ENCODE measurements around the gene VAPB.
A peak's percentile ranks its signal among the peaks of the same experiment; 100 is the strongest.
"Not testable (repeated sequence)": the region's sequence is repeated elsewhere in the genome, so short reads cannot be mapped to it uniquely, and the experiment has no call there.

The VAPB gene, protein sequence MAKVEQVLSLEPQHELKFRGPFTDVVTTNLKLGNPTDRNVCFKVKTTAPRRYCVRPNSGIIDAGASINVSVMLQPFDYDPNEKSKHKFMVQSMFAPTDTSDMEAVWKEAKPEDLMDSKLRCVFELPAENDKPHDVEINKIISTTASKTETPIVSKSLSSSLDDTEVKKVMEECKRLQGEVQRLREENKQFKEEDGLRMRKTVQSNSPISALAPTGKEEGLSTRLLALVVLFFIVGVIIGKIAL

DNA sequence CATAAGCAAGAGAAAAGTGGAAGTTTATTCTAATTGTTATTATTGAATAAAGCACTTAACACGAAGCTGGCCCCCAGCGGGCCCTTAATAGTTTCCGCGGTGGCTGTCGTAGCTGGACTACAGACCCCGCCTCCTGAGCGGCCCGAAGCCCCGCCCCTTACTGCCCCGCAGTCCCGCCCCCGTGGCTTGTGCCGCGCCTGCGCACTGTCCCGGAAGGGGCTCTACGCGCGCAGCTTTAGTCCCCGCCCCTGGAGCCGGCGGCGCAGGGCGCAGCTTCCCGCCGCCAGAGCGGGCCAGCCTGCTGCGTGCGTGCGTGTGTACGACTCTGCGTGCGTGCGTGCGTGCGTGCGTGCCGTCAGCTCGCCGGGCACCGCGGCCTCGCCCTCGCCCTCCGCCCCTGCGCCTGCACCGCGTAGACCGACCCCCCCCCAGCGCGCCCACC lies at the start of gene VAPB:
VAPB (plus strand) TSS at position 348 of the 442 bp plus-strand sequence. CDS start 231 bp downstream, outside the sequence.
- peak; percentile 97 for DNase-seq

DNA sequence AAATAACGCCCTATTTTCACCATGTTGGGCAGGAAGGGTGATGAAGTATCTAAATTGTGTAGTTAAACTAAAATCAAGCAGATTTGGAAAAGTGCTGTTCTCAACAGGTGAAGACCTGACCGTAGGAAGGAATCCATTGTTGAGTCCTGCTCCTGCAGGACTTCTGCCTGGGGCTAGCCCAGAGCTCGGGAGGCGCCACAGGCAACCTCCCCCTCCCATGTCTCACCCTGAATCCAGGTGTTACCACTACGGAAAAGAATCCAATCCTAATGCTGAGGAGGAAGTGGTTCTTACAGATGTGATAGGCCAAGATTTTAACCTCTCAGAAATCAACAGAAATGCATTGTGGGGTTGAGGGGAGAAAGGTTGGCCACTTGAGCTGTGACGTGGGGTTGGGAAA lies 49.3 kb upstream of the VAPB start:
- DNase-seq = no peak

DNA sequence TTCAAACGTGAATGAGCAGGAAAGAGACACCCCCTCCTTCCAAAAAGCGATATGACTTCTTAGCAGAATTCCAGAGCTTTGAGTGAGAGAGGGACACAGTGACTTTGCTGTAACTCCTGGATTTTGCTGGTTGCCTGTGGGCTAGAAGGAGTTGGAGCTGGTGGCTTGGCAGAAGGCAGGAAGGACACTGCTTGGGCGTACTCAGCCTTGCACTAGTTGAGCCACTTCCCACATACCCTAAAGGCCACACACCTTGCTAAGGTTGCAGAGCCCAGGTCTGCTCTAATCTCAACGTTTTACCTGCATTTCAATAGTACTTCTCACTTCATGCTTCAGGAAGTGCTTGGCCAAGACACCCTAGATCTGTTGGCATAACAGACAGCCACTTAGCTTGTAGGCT lies 48.9 kb upstream of the VAPB start:
- DNase-seq = no peak

DNA sequence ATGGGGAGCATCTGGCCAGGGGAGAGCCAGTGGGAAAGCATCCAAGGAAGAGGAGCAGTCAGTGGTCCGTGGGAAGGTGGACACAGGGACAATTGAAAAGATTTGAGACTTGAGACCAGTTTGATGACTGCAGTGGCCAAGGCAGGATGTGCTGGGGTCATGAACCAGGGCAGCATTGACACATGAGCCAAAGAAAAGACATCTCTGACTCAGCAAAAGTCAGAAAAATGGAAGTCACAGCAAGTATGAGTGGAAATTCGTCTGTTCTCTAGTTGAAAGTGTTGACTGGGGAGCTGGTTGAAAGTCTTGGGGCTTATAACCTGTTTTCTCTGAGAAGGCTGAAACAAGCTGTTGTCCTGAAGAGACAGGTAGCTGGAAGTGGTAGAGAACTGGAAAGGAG lies 48.2 kb upstream of the VAPB start:
- no peak for DNase-seq

DNA sequence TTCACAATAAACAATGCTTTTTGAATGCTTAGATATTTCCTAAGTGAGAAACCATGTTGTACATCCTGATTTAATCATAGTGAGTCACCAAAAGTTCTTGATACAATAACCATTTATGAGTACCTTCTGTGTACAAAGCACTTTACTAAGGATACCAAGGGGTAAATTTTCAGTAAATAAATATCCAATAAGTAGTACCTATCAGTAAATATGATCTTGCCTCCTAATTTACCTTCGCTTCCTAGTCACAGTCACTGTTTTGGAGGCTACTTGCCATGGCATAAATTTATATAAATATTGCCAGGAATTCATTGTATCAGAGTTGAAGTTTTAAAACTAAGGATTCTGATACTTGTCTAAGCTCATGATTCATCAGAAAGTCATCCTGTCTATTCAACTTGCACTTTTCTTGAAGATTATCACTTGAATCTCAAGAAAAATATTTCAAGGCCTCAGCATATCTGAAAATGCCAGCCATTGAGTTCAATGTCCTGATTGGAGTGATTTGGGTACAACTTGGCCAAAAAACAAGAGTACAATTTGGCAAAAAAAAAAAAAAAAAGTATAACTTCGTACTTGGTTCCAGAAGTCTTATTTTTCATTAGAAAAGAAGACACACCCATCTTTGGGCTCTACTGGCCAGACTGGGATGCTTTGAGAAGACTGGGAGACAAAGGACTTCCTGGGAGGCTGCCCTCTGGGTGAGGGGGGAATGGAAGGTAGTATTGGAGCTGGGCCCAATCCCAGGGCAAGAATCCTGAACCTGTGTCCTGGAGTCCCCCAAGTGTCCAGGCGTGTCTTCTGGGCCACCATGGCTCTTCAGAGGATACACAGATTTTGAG lies 46.7 kb upstream of the VAPB start:
- no peak for DNase-seq

DNA sequence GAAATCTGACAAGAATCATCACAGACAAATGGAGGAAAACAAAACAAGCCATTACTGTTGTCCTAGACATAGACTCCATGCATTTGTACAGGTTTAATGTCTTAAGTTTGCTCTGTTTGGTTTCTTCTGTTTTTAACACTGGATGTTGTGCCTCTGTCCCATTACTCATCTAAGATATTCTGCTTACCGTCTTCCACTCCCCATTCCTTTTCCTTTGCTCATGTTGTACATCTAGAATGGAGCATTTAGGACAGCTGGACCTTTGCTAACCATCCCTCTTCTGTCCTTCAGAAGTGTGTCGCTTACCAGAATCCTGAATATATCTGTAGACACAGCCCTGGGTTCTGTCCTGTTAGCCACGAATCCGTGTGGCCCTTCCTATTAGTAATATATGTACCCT lies 44.3 kb upstream of the VAPB start:
- DNase-seq = no peak

DNA sequence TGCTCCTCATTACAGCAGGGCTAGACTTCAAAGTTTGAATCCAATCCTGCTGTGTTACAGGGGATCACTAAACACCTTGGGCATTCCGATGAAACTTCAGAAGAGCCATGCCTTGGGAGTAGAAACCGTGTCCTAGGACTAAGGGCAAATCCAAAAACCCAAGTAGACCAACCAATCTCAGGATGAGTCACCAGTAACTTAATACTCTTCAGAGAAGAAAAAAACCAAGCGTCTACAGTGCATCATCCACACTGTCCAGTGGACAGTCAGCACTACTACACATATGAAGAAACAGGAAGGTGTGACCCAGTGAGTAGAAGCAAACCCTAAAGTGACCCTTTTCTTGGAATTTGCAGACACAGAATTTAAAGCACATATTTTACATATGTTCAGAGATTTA lies 39.5 kb upstream of the VAPB start:
- DNase-seq = no peak

DNA sequence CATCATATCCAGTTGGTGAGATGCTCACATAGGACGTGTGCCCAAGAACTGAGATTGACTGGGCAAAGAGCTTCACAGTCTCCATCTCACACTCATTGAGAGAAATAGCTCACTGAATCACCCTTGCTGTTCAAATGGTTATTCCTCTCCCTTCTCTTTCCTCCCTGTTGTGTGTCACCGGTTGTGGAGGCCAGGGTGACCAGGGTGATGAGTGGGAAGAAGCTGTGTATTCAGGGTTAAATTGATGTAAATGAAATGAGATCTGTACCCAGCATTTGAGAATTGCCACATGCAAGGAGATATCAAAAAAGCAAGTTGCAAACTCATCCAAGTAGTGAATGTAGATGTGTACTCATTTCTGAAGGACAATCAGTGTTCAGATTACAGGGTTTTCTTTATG lies 36.6 kb upstream of the VAPB start:
- DNase-seq = no peak

DNA sequence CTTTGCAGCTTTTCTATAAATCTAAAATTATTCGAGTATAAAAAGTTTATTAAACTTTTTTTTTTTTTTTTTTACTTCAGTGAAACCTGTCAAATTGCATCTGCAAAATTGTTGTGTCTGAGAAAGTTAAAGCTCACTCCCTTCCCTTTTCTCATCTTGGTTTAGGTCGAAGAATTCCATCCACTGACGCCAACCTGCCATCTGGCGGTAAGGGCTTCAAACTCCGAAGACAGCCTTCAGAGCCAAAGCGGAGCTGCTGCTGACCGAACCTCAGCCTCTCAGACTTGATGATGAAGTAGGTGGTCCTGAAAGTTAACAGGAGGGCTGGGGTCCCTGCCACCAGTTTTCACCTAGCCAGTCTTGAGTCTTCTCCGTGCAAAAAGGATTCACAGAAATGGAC lies 29.6 kb upstream of the VAPB start:
- DNase-seq = no peak

DNA sequence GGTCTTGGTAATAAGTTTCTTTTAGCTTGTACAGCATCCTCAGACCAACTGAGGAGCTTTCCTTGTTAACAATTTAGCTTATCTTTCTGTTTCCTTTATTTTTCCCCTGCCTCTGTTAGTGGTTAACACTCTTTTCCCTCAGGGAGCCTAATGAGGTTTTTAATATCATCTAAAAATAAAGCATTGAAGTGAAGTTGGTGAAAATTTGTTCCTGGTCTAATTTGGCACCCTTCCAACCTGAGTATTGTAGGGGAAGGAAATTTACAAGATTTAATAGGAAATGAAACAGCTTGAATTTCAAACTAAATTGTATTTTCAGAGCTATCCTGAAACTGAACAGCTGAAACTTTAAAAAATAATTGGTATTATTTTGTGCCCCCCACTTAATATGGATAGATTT lies 28.1 kb upstream of the VAPB start:
- no peak for DNase-seq

DNA sequence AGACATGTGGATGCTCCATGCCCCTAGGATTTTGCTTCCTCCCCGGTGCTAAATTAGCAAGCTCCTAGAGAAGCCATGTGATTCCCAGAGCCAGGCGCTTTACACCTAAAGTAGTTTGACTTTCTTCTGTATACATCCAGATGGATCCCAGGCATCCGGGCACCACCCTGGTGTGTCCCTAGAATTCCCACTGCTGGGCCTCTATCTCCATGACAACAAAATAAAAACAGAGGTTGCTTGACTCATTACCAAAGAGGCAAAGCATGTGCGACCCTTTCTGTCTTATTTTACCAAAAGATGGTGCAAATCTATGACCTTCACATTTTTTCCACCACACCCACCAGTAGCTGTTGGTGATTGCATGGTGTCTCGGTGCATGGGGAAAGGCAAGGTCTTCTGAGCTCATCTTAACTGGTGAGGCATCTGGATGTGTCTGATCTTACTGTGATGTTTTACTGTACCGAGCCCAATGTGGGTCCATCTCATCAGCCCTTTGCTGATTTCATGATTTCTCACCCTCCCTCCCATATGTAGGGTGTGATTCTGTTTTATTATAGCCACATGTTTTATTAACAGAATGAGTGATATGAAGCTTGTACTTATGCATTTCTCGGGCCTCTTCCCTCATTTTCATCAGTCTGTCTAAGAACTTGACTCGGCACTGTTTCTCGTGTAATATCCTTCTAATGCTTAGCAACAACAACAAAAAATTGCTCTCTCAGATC lies 27.4 kb upstream of the VAPB start:
- DNase-seq = no peak

DNA sequence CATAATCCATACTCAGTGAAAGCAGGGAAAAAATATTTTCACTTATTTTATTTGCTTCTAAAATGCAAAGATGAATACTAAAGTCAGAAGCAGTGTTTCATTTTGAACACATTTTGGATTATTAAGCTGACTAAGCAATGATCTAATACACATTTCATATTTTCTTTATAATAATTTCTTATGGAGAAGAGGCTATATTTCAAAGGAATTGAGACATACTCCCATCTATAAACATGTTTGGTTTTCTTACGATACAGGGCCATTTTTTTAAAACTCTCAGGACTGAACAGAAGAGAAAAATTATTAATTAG lies 26.9 kb upstream of the VAPB start:
- DNase-seq = no peak

DNA sequence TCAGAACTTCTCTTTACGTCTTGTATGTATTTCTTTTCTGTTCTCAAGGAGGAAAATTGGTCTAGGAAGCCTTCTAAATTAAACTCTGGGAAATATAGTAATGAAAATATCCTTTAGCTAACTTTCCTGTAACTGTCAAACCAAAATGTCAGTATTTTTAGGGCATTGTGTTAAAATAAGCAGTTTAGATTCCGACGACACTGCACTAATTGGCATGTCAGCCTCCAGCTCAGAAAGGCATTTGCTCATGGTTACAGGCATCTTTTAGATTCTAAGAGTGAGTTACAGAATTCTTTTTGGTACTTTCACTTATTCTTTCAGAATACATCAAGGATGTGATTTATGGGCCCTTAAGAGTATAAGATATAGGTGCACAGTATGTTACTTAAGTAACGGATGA lies 26.1 kb upstream of the VAPB start:
- DNase-seq = no peak

DNA sequence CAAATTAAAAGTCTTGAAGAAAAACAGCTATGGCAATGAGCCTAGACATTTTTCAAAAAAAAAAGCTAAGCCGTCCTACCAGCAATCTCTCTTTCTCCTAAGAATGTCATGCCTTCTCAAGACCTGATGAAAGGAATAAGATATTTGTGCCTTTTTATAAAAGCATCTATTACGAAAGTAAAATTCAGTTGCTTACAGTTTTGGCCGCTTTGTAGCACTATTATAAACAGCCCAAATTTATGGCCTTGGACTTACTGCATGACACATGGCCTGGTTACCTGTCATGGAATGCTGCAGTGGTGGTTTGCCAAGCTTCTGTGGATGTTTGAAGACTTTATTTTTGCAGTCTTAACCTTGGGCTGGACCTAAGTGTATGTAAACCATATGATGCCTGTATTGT lies 22.2 kb upstream of the VAPB start:
- no peak for DNase-seq

DNA sequence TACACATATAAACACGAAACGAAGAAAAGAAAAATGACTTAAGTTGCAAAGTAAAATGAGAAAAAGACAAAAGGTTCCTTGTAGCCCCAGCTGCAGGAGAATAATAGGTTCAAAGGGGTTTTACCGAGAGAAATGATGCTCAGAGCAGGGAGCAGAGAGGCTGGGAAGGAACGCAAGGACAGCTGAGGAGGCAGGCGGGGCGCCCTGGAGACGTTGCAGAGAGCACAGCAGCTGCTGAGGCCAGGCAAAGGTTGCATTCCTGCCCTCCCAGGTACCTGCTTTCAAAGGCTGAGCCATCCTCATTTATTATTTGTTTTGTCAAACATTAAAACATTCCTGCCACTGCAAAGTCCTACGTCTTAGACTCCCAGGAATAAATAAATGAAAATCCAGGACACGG lies 16.2 kb upstream of the VAPB start:
- DNase-seq = no peak

DNA sequence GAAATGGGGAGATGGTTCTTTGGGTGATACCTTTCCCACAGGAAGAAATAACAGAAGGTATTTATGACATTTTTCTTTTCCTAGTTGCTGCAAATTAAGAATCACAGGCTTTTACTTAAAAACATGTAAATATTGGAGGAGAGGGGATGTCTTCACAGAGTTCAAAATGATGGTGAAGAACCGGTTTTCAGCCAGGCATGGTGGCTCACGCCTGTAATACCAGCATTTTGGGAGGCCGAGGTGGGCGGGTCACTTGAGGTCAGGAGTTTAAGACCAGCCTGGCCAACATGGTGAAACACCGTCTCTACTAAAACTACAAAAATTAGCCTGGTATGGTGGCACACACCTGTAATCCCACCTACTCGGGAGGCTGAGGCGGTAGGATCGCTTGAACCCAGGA lies 15.7 kb upstream of the VAPB start:
- not testable (repeated sequence) for DNase-seq

DNA sequence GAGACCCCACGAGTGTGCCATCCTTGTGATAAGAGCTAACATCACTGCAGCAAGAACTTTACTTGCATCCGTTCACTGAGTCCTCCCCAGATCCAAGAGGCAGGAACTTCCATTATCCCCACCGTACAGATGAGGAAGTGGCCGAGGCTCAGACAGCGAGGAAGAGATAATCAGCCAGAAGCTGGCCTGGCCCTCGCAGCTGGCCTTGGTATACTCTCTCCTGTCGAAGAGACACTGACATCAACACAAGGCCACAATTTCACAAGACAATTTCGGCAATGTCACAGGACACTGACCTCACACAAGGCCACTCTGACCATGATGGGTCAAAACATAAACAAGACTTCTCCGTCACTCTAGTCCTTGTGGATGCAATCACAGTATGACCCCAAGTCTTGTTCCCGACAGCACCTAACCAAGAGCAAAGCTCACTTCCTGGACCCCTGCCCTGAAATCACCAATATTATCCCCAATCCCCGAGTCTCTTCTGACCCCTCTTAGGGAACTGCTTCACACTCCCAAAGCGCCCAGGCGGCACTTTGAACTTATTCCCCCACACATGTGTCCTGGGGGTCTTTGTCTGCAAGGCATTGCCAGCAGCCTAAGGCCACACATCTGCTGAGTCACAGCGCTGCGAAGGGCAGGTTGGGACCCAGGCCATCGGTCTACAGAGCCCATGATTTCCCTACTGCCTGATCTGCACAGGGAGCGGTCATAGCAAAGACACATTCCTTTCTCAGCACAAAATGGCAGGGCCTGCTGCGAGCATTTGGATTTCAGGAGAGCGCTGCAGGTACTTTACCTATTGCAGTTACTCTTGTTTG lies 14.8 kb upstream of the VAPB start:
- DNase-seq = no peak

DNA sequence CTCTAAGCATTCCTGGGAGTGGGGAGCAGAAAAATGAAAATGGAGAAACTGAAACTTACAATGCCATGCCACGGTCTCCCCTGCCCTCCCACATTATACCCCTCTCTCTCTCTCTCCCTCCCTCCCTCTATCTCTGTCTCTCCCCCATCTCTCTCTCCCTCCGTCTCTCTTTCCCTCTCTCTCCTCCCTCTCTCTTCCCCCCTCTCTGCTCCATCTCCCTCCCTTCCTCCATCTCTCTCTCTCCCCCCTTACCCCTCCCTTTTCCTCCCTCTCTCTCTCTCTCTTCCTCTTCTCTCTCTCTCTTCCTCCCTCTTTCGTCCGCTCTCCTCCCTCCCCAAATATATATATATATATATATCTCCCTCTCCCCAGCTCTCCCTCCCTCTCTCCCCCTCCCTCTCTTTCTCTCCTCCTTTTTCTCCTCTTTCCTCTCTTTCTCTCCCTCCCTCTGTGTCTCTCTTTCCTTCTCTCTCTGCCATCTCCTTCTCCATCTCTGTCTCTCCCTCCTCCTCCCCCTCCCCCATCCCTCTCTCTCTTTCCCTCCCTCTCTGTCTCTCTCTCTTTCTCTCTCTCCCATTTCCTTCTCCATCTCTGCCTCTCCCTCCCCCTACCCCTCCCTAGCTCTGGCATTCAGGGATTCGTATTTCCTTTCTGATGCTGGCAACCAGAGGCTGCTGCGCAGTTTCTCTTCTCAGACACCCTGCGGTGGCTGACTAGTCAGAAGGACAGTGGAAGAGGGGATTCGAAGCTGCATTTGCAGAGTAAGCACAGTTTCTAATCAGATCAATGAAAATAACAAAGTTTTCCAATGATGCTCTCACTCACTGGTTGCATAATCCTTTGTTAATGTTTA lies 13.9 kb upstream of the VAPB start:
- no peak for DNase-seq

DNA sequence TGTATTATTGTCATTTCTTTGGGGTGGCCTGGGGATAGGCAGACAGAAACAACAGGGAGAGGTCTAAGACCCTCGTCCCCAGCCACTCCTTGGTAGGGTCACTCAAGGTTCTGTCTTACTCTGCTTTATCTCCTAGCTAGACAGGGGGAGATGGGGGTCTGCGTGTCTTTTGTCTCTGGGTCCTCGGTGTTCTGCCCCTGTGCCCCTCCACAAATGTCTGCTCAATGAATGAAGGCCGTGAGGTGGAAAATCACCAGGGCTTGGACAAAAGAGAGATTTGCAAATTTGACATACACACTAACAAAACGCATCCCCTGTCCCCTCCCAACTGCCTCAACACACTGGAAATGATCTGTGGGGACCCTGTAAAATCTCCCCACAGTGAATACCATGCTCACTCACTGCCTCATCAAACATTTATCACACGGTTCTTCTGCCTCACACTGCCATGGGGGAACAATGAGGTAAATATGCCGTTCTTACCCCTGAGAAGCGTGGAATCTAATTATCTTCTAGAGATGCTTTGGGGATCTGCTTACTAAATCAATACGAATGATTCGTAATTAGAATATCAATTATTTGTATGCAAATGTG lies 13.2 kb upstream of the VAPB start:
- DNase-seq = no peak

DNA sequence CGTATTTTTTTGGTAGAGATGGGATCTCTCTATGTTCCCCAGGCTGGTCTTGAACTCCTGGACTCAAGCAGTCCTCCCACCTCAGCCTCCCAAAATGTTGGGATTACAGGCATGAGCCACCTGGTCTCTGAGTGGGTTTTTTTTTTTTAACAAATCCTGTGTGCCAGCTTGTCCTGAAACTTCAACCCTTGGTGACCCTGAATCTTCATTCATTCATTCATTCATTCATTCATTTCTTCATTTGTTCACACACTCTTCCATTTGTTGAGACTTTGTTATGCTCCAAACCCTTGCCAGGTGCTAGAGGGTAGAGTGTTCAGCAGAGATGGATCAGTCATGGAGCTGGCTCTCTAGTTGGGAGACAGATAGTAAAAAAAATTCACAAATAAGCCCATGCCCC lies 12.0 kb upstream of the VAPB start:
- no peak for DNase-seq

DNA sequence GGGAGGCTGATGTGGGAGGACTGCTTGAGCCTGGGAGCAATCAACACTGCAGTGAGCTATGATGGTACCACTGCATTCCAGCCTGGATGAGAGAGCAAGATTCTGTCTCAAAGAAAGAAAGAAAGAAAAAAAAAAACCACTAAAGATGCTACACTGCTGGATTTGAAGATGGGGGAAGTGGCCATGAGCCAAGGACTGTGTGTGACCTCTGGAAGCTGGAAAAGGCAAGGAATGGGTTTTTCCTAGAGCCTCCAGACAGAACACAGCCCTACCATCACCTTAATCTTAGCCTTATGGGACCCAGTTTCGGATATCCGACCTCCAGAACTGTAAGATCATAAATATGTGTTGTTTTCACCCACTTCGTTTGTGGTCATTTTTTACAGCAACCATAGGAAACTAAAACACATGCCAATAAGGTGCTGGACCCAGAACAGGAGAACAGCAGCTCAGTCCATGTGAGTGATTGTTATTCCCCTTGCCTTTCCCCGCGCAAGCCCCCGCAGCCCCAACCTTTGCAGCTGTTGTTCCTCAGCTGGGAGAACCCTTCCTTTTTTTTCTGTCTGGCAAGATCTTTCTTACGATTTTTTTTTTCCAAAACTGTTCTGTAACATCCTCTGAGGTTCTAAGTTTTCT lies 11.1 kb upstream of the VAPB start:
- no peak for DNase-seq
